CD4-positive, alpha-beta T cell treated with Interleukin-12 subunit alpha and Interleukin-12 subunit beta, for 1 hour (primary cell): ENCODE measurements around the gene MBP.
"Not testable (repeated sequence)": the region's sequence is repeated elsewhere in the genome, so short reads cannot be mapped to it uniquely, and the experiment has no call there.

Experiments
- DNase-seq: peaks from one replicate; pipeline ENCODE4 v3.0.0-alpha.2; 2020

MBP gene

GRCh38 chr18:76999077-76999476, 133.5 kb downstream of the MBP start:
- DNase-seq = no peak

GRCh38 chr18:76997951-76998808, 134.4 kb downstream of the MBP start:
- no peak for DNase-seq

- no peak for DNase-seq
Measured at GRCh38 chr18:76996429-76996828, 136.2 kb downstream of the MBP start.

- DNase-seq = no peak
Measured at GRCh38 chr18:76995896-76996295, 136.7 kb downstream of the MBP start.

GRCh38 chr18:76994086-76994654, 138.4 kb downstream of the MBP start:
- no peak for DNase-seq

GRCh38 chr18:76993573-76993972, 139.0 kb downstream of the MBP start:
- DNase-seq = no peak

- DNase-seq = no peak
Measured at GRCh38 chr18:76993085-76993382, 139.5 kb downstream of the MBP start.

- no peak for DNase-seq
Measured at GRCh38 chr18:76992226-76993084, 140.1 kb downstream of the MBP start.

GRCh38 chr18:76991021-76991688, 141.4 kb downstream of the MBP start:
- DNase-seq = no peak

- DNase-seq = not testable (repeated sequence)
Measured at GRCh38 chr18:76990343-76991020, 142.1 kb downstream of the MBP start.

GRCh38 chr18:76989647-76990190, 142.9 kb downstream of the MBP start:
- no peak for DNase-seq

- no peak for DNase-seq
Measured at GRCh38 chr18:76988827-76989646, 143.5 kb downstream of the MBP start.

- no peak for DNase-seq
Measured at GRCh38 chr18:76988031-76988826, 144.4 kb downstream of the MBP start.

GRCh38 chr18:76986406-76986805, 146.2 kb downstream of the MBP start:
- DNase-seq = no peak

GRCh38 chr18:76985951-76986236, 146.7 kb downstream of the MBP start:
- DNase-seq = no peak

- DNase-seq = no peak
Measured at GRCh38 chr18:76985156-76985950, 147.2 kb downstream of the MBP start.

GRCh38 chr18:76984193-76985155, 148.1 kb downstream of the MBP start:
- DNase-seq = no peak

- DNase-seq = no peak
Measured at GRCh38 chr18:76983613-76984051, 149.0 kb downstream of the MBP start.
